OCI-LY7 (cell line): ENCODE measurements around the gene GATA2. TPM values are rescaled to one million over a fixed set of nuclear protein-coding genes. Genes with fewer than 3 reads are reported as not detected.

Experiments used
- BruUV-seq: library from RNA; stranded (reverse); fragments of 400-500 nt; replicated peaks from 2 replicates; lab custom pipeline; 2021; lab: Mats Ljungman, UMichigan
- CTCF ChIA-PET: fragments of 300-600 bp; sonication (Branson Sonifier 250); formaldehyde crosslinking; loops from one replicate; lab custom pipeline; 2022; ENCODE audit warnings: antibody characterized with exemption; ENCODE audit not compliant: unreplicated experiment; lab: Charles Lee
- POLR2A ChIA-PET: fragments of 300-600 bp; sonication (Branson Sonifier 250); formaldehyde crosslinking; loops from one replicate; lab custom pipeline; 2022; ENCODE audit warnings: antibody characterized with exemption; lab: Charles Lee
- DNase-seq: peaks from one replicate; pipeline ENCODE4 v3.0.0-alpha.2; 2015; ENCODE audit warnings: low spot score
- H2AFZ ChIP-seq: fragments of 200-600 bp; sonication (generic), shearing (Covaris generic); 2 replicates; pipeline ENCODE4 v1.6.1; 2014; ENCODE audit warnings: mild to moderate bottlenecking, antibody characterized with exemption, low read length, moderate library complexity
- H3K27ac ChIP-seq: fragments of 200-600 bp; sonication (generic); 2 replicates; pipeline ENCODE4 v1.5.1; 2014; ENCODE audit warnings: mixed run types, low read depth, mild to moderate bottlenecking, moderate library complexity, low read length, inconsistent platforms; ENCODE audit not compliant: poor library complexity, severe bottlenecking
- H3K36me3 ChIP-seq: fragments of 200-600 bp; sonication (generic); 2 replicates; pipeline ENCODE4 v1.6.1; 2014; ENCODE audit warnings: mild to moderate bottlenecking, antibody characterized with exemption, low read length, moderate library complexity, mixed read lengths; ENCODE audit not compliant: insufficient read depth
- H3K4me1 ChIP-seq: fragments of 200-600 bp; sonication (generic); 2 replicates; pipeline ENCODE4 v1.5.1; 2014; ENCODE audit warnings: mild to moderate bottlenecking, low read length; ENCODE audit not compliant: insufficient read depth, poor library complexity, severe bottlenecking
- H3K4me2 ChIP-seq: fragments of 200-600 bp; sonication (generic); 2 replicates; pipeline ENCODE4 v1.6.1; 2014; ENCODE audit warnings: mild to moderate bottlenecking, low read length
- H3K4me3 ChIP-seq: fragments of 200-600 bp; sonication (generic); 2 replicates; pipeline ENCODE4 v1.5.1; 2014; ENCODE audit warnings: mild to moderate bottlenecking, low read depth, low read length; ENCODE audit not compliant: poor library complexity, severe bottlenecking
- H3K79me2 ChIP-seq: fragments of 200-600 bp; sonication (generic); 2 replicates; pipeline ENCODE4 v1.6.1; 2016; ENCODE audit warnings: low read depth, mild to moderate bottlenecking, low read length, moderate library complexity, mixed read lengths; ENCODE audit not compliant: insufficient read depth
- H3K9me2 ChIP-seq: fragments of 200-600 bp; sonication (generic); 2 replicates; pipeline ENCODE4 v1.6.1; 2016; ENCODE audit warnings: mild to moderate bottlenecking, low read length, mixed read lengths; ENCODE audit not compliant: insufficient read depth
- H3K9me3 ChIP-seq: fragments of 200-600 bp; sonication (generic); 2 replicates; pipeline ENCODE4 v1.6.1; 2014; ENCODE audit warnings: mild to moderate bottlenecking, mixed run types, low read length, mixed read lengths
- H4K20me1 ChIP-seq: fragments of 200-600 bp; sonication (generic); 2 replicates; pipeline ENCODE4 v1.6.1; 2014; ENCODE audit warnings: mild to moderate bottlenecking, antibody characterized with exemption, low read length, moderate library complexity, mixed read lengths; ENCODE audit not compliant: insufficient read depth
- CTCF ChIP-seq: fragments of 200-600 bp; sonication (generic); conservative IDR thresholded peaks from 2 replicates; pipeline ENCODE4 v1.5.1; 2014; ENCODE audit warnings: mild to moderate bottlenecking, antibody characterized with exemption, low read length, moderate library complexity, mixed read lengths
- EZH2phosphoT487 ChIP-seq: fragments of 200-600 bp; sonication (generic); IDR thresholded peaks from 2 replicates; pipeline ENCODE4 v1.6.1; 2018; ENCODE audit warnings: low read depth, borderline replicate concordance, mild to moderate bottlenecking, mixed run types, antibody characterized with exemption, low read length, moderate library complexity, mixed read lengths
- intact Hi-C: fragments of 100-400 bp; cut with micrococcal nuclease; formaldehyde crosslinking; loops from one replicate; pipeline ENCODE4 v1.10.0; 2022; ENCODE audit not compliant: unreplicated experiment
- total RNA-seq, 2 experiments: library from RNA; depleted of rRNA in 1 of 2; stranded (reverse); fragments of >200 nt in 1 of 2; shearing (Covaris generic) in 1 of 2; gene quantifications; 2 replicates each; pipeline ENCODE4 v1.2.3, GENCODE V29; 2014 to 2022

GATA2 gene
- total RNA-seq, 2 experiments from 2014 or later: not detected

GRCh38 chr3:128434524-128434923, 58.5 kb downstream of the GATA2 start:
- Histone ChIP-seq H3K27ac (no peak overlapping the region), H3K79me2 (no peaks in the 10 kb centered on the region), H3K9me2 (no peaks in the 10 kb centered on the region), H3K4me2 (no peak overlapping the region), H2AFZ (no peak overlapping the region), H4K20me1 (no peaks in the 10 kb centered on the region), H3K9me3 (no peaks in the 10 kb centered on the region), H3K4me3 (no peak overlapping the region), H3K36me3 (no peaks in the 10 kb centered on the region), H3K4me1 (no peaks in the 10 kb centered on the region)
- CTCF ChIA-PET: no interaction called here
- BruUV-seq: no TSS peak
- POLR2A ChIA-PET: no interaction called here
- DNase-seq: no peak
- TF ChIP-seq CTCF: no peak
- intact Hi-C loops: no loop called here

GRCh38 chr3:128433837-128434165, 59.2 kb downstream of the GATA2 start:
- POLR2A ChIA-PET: no interaction called here
- no peaks in the 10 kb centered on the region for H3K9me2 ChIP-seq
- H3K36me3 ChIP-seq: no peaks in the 10 kb centered on the region
- H4K20me1 ChIP-seq: no peaks in the 10 kb centered on the region
- no peak overlapping the region for H2AFZ ChIP-seq
- CTCF ChIA-PET: no interaction called here
- no peaks in the 10 kb centered on the region for H3K4me1 ChIP-seq
- TF ChIP-seq EZH2phosphoT487 (no peak), CTCF (no peak)
- no peak overlapping the region for H3K4me3 ChIP-seq
- BruUV-seq: no TSS peak
- H3K27ac ChIP-seq: no peak overlapping the region
- DNase-seq: no peak
- no peaks in the 10 kb centered on the region for H3K79me2 ChIP-seq
- H3K9me3 ChIP-seq: no peaks in the 10 kb centered on the region
- intact Hi-C loops: no loop called here
- H3K4me2 ChIP-seq: no peak overlapping the region

GRCh38 chr3:128432971-128433836, 59.8 kb downstream of the GATA2 start:
- no peak overlapping the region for H2AFZ ChIP-seq
- no peaks in the 10 kb centered on the region for H3K36me3 ChIP-seq
- H3K4me2 ChIP-seq: no peak overlapping the region
- no peaks in the 10 kb centered on the region for H3K4me1 ChIP-seq
- H3K9me3 ChIP-seq: no peaks in the 10 kb centered on the region
- no peak for DNase-seq
- no peak overlapping the region for H3K27ac ChIP-seq
- no peaks in the 10 kb centered on the region for H3K9me2 ChIP-seq
- no peaks in the 10 kb centered on the region for H4K20me1 ChIP-seq
- ChIA-PET POLR2A (interaction anchor here (0.7 kb wide), 1 partner anchor 277 kb away, joined by 3 read pairs; no protein-coding TSS in a partner anchor), CTCF (no interaction called here)
- H3K79me2 ChIP-seq: no peaks in the 10 kb centered on the region
- intact Hi-C loops: no loop called here
- H3K4me3 ChIP-seq: no peak overlapping the region
- no peak for TF ChIP-seq EZH2phosphoT487
- no peak for TF ChIP-seq CTCF
- no TSS peak for BruUV-seq
